GM19468 (cell line): ENCODE measurements around the gene ST8SIA2.

Source experiments
- ATAC-seq: cut with Tn5 transposase; IDR thresholded peaks from one replicate; pipeline ENCODE4 v1.9.1; 2021; ENCODE audit warnings: mild to moderate bottlenecking, moderate library complexity, moderate number of reproducible peaks; ENCODE audit not compliant: unreplicated experiment; ENCODE audit errors: extremely low read depth

The ST8SIA2 gene

GRCh38 chr15:92429378-92430068 is 35.8 kb downstream of the ST8SIA2 start:
- no peak for ATAC-seq

GRCh38 chr15:92430069-92430440 is 36.4 kb downstream of the ST8SIA2 start:
- no peak for ATAC-seq

- no peak for ATAC-seq
Observed at GRCh38 chr15:92435145-92435544, 41.5 kb downstream of the ST8SIA2 start.

GRCh38 chr15:92438471-92438870 is 44.8 kb downstream of the ST8SIA2 start:
- no peak for ATAC-seq

- ATAC-seq, result no peak
Observed at GRCh38 chr15:92443381-92443780, 49.7 kb downstream of the ST8SIA2 start.

GRCh38 chr15:92444631-92445030 is 51.0 kb downstream of the ST8SIA2 start:
- ATAC-seq, result no peak

- ATAC-seq, result no peak
Observed at GRCh38 chr15:92448370-92448769, 54.7 kb downstream of the ST8SIA2 start.

GRCh38 chr15:92449476-92449875 is 55.8 kb downstream of the ST8SIA2 start:
- no peak for ATAC-seq

GRCh38 chr15:92451225-92451825 is 57.6 kb downstream of the ST8SIA2 start:
- ATAC-seq, result no peak

- ATAC-seq, result no peak
Observed at GRCh38 chr15:92452143-92452542, 58.5 kb downstream of the ST8SIA2 start.

- ATAC-seq, result no peak
Observed at GRCh38 chr15:92453607-92454006, 59.9 kb downstream of the ST8SIA2 start.

- ATAC-seq, result no peak
Observed at GRCh38 chr15:92454555-92455105, 60.9 kb downstream of the ST8SIA2 start.

- no peak for ATAC-seq
Observed at GRCh38 chr15:92455271-92455670, 61.6 kb downstream of the ST8SIA2 start.

GRCh38 chr15:92457471-92458041 is 63.9 kb downstream of the ST8SIA2 start:
- no peak for ATAC-seq

GRCh38 chr15:92460023-92460422 is 66.3 kb downstream of the ST8SIA2 start:
- ATAC-seq, result no peak

- ATAC-seq, result no peak
Observed at GRCh38 chr15:92462424-92463125, 68.9 kb downstream of the ST8SIA2 start.

- ATAC-seq, result no peak
Observed at GRCh38 chr15:92463352-92463751, 69.7 kb downstream of the ST8SIA2 start.

GRCh38 chr15:92463826-92464225 is 70.1 kb downstream of the ST8SIA2 start:
- ATAC-seq, result no peak

GRCh38 chr15:92466834-92467233 is 73.2 kb downstream of the ST8SIA2 start:
- ATAC-seq, result no peak

- ATAC-seq, result no peak
Observed at GRCh38 chr15:92467245-92467644, 73.6 kb downstream of the ST8SIA2 start.

GRCh38 chr15:92468991-92469390 is 75.3 kb downstream of the ST8SIA2 start:
- no peak for ATAC-seq
